Activated CD8-positive, alpha-beta T cell treated with anti-CD3 and anti-CD28 coated beads, Interleukin-2, amount 10 ng/mL, durations not matched to agents 7 days and 5 days (primary cell): ENCODE data around the gene GNG14. TPM values are rescaled to one million over a fixed set of nuclear protein-coding genes. Genes with fewer than 3 reads are reported as not detected.
"Not testable (repeated sequence)": the region's sequence is repeated elsewhere in the genome, so short reads cannot be mapped to it uniquely, and the experiment has no call there.

ENCODE experiments used
- ATAC-seq: fragments of 150-1000 bp; cut with Tn5 transposase; one replicate; pipeline ENCODE4 v1.10.0; 2021; ENCODE audit warnings: moderate library complexity
- CTCF ChIA-PET: fragments of 350-600 bp; sonication (Branson Sonifier 250); formaldehyde crosslinking; loops from one replicate; lab custom pipeline; 2021; ENCODE audit warnings: antibody characterized with exemption; lab: Charles Lee
- POLR2A ChIA-PET: fragments of 350-600 bp; sonication (Branson Sonifier 250); formaldehyde crosslinking; loops from one replicate; lab custom pipeline; 2021; ENCODE audit warnings: antibody characterized with exemption; lab: Charles Lee
- DNase-seq: peaks from one replicate; pipeline ENCODE4 v3.0.0-alpha.2; 2020
- H3K27ac Mint-ChIP-seq: one replicate; pipeline ENCODE4 v1.8.0; 2021; ENCODE audit warnings: mild to moderate bottlenecking, mixed read lengths
- H3K27me3 Mint-ChIP-seq: one replicate; pipeline ENCODE4 v1.8.0; 2021; ENCODE audit warnings: low read depth, mixed read lengths
- H3K36me3 Mint-ChIP-seq: one replicate; pipeline ENCODE4 v1.8.0; 2021; ENCODE audit warnings: low read depth, mixed read lengths
- H3K4me1 Mint-ChIP-seq: one replicate; pipeline ENCODE4 v1.8.0; 2021; ENCODE audit warnings: low read depth, mixed read lengths
- H3K4me3 Mint-ChIP-seq: one replicate; pipeline ENCODE4 v1.8.0; 2021; ENCODE audit warnings: mild to moderate bottlenecking, mixed read lengths
- H3K9me3 Mint-ChIP-seq: one replicate; pipeline ENCODE4 v1.8.0; 2022; ENCODE audit warnings: mixed read lengths; ENCODE audit not compliant: insufficient read depth
- total RNA-seq, 2 experiments: library from RNA; stranded (reverse); gene quantifications; one replicate each; pipeline ENCODE4 v1.2.3, GENCODE V29; 2021

The GNG14 gene
- total RNA-seq, 2 experiments from 2014 or later: not detected

DNA sequence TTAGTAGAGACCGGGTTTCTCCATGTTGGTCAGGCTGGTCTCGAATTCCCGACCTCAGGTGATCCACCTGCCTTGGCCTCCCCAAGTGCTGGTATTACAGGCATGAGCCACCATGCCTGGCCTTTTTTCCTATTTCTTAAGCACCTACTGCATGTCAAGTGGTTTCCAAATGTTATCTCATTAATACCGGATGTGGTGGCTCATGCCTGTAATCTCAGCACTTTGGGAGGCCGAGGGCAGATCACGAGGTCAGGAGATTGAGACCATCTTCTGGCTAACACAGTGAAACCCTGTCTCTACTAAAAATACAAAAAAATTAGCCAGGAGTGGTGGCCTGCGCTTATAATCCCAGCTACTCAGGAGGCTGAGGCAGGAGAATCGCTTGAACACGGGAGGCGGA lies 37.8 kb downstream of the GNG14 start:
- Mint-ChIP-seq H3K4me1 (peaks cover 24% of the 10 kb centered on the region), H3K36me3 (peaks cover 47% of the 10 kb centered on the region)
- H3K9me3 Mint-ChIP-seq, H3K4me3 Mint-ChIP-seq, ATAC-seq, DNase-seq, H3K27ac Mint-ChIP-seq, H3K27me3 Mint-ChIP-seq: not testable (repeated sequence)
- ChIA-PET CTCF (interaction anchor here (9.2 kb wide), 1 partner anchor 8 kb away, joined by 85 read pairs; the partner anchor contains the start of gene TRIR), POLR2A (interaction anchor here (1.0 to 1.5 kb wide), 2 partner anchors 9 to 44 kb away, joined by 3 to 4 read pairs; partner anchors contain the start of genes DHPS and TRIR)

DNA sequence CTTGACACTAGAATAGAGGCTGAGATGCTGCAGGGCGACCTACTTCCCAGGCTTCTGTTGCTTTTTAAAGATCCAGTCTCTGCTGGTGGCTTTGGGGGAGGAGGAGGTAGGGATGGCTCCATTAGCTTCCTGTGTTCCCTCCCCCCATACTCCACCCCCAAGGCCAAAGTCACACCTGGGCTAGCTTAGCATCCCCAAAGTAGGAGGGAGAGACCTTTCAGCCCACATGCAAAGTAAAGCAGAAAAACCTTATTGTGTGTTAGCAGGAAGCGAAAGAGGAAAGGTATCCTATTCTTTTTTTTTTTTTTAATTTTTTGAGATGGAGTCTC lies 39.2 kb downstream of the GNG14 start:
- ATAC-seq: no peak
- peaks cover 25% of the 10 kb centered on the region for H3K4me1 Mint-ChIP-seq
- no peaks in the 10 kb centered on the region for H3K27me3 Mint-ChIP-seq
- peak overlapping the region; percentile 63 for H3K27ac Mint-ChIP-seq
- POLR2A ChIA-PET: interaction anchor here (0.6 to 1.5 kb wide), 2 partner anchors 45 to 64 kb away, joined by 3 read pairs; partner anchors contain the start of genes DHPS and JUNB
- CTCF ChIA-PET: interaction anchor here (1.2 to 1.8 kb wide), 2 partner anchors 69 to 121 kb away, joined by 3 to 7 read pairs; no protein-coding TSS in a partner anchor
- H3K36me3 Mint-ChIP-seq: peaks cover 43% of the 10 kb centered on the region
- H3K9me3 Mint-ChIP-seq: no peaks in the 10 kb centered on the region
- DNase-seq: no peak
- H3K4me3 Mint-ChIP-seq: no peak overlapping the region

DNA sequence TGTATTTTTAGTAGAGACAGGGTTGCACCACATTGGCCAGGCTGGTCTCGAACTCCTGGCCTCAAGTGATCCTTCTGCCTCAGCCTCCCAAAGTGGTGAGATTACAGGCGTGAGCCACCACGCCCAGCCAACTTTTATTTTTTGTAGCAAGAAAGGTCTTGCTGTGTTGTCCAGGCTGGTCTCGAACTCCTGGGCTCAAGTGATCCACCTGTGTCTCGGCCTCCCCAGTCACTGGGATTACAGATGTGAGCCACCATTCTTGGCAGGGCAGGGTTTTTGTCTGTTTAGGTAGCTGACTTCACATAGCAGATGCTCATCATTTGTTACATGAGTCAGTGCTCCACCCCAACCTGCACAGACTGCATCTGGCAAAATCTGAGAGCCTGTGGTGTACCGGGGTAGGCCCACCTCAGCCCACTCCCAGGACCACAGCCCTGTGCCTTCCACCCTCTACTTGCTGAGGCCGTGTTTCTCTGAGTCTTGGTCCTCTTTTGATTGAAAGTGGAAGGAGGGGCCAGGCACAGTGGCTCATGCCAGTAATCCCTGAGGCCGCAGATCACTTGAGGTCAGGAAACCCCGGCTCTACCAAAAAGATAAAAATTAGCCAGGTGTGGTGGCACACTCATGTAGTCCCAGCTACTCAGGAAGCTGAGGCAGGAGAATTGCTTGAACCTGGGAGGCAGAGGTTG lies 40.1 kb downstream of the GNG14 start:
- CTCF ChIA-PET: interaction anchor here (1.0 to 1.8 kb wide), 2 partner anchors 46 to 68 kb away, joined by 3 to 7 read pairs; no protein-coding TSS in a partner anchor
- no peaks in the 10 kb centered on the region for H3K9me3 Mint-ChIP-seq
- no peak overlapping the region for H3K4me3 Mint-ChIP-seq
- H3K27me3 Mint-ChIP-seq: no peaks in the 10 kb centered on the region
- peaks cover 49% of the 10 kb centered on the region for H3K36me3 Mint-ChIP-seq
- DNase-seq (no peak), ATAC-seq (no peak)
- no peak overlapping the region for H3K27ac Mint-ChIP-seq
- POLR2A ChIA-PET: no interaction called here
- H3K4me1 Mint-ChIP-seq: peaks cover 32% of the 10 kb centered on the region

DNA sequence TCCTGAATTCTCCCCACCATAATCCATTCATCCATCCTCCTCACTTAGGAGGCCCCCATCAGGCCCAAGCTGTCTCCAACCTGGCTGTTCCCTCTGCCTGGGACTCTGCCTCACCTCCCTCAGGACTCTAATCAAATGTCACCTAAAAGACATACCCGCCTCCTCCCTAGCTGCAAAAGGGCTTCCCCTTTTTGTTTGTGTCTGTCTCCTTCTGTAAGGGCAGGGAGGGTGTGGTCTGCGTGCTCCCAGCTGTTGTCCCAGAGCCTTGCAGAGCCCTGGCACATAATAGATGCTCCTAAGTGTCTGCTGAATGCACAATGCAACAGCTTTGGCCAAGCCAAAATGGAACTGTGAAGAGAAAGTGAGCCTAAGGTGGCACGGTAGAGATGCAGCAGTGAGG lies 42.3 kb downstream of the GNG14 start:
- DNase-seq: no peak
- POLR2A ChIA-PET: no interaction called here
- Mint-ChIP-seq H3K27ac (no peak overlapping the region), H3K4me3 (no peak overlapping the region), H3K9me3 (no peaks in the 10 kb centered on the region), H3K4me1 (peaks cover 32% of the 10 kb centered on the region), H3K36me3 (peaks cover 51% of the 10 kb centered on the region), H3K27me3 (no peaks in the 10 kb centered on the region)
- CTCF ChIA-PET: no interaction called here
- no peak for ATAC-seq

DNA sequence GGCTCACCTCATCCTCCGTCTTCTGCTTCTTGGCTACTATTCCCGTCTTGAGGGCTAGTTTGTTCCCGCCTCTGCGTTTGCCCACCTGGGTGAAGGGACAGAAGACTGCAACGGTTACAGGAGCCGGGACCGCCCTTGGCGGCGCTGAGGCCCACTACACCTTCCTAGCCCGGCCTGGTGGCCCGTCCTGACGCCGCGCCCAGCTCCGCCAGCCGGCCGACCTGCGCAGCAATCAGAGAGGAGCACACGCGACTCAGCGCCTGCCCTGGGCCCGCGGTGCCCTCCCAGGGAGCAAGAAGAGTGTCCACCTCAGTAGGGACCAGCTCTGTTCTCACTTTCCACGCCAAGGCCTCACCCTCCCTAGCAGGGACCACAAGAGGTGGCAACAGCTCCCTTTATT lies 43.5 kb downstream of the GNG14 start:
- Mint-ChIP-seq H3K27ac (no peak overlapping the region), H3K27me3 (no peaks in the 10 kb centered on the region), H3K36me3 (peaks cover 50% of the 10 kb centered on the region), H3K4me1 (peaks cover 36% of the 10 kb centered on the region), H3K9me3 (no peaks in the 10 kb centered on the region), H3K4me3 (no peak overlapping the region)
- CTCF ChIA-PET: interaction anchor here (0.5 to 4.3 kb wide), 4 partner anchors 10 to 116 kb away, joined by 4 to 85 read pairs (median 5); partner anchors contain the start of gene TNPO2
- DNase-seq (no peak), ATAC-seq (no peak)
- POLR2A ChIA-PET: interaction anchor here (0.7 to 9.0 kb wide), 2 partner anchors 9 to 44 kb away, joined by 3 to 109 read pairs; partner anchors contain the start of genes HOOK2 and TNPO2

DNA sequence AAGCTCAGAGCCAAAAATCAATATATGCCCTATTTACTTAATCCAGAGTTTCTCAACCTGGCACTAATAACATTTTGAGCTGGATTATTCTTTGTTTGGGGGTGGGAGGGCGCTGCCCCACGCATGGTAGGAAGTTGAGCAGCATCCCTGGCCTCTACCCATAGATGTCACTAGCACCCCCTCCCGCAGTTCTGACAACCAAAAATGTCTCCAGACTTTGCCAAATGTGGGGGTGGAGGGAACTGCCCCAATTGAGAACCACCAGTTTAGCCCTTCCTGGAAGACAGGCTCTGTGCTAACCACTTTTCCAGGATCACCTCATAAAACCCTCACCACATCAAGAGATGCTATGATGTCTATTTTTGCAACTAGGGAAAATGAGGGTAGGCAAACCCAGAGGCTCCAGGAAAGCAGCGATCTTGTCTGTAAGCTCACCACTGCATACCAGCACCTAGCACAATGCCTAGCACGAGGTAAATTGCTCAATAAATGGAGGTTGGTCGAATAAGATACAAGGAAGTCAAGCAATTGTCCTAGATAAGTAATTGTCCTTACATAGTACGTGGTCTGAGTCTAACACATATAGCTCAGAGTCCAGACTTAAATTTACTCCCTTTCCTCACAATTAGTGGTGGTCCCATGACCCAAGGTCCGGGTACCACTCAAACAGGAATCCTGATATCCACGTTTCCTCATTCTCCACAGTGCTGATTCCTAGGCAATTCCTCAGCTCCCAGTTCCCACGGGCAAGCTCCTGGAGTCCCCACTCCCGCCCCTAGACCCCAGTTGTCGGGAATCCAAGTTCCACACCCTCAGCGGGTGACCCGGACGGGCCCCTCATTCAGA lies 45.8 kb downstream of the GNG14 start:
- H3K4me3 Mint-ChIP-seq: peak overlapping the region; percentile 93
- peak overlapping the region; percentile 97 for H3K27ac Mint-ChIP-seq
- no peaks in the 10 kb centered on the region for H3K27me3 Mint-ChIP-seq
- no peak for ATAC-seq
- peaks cover 52% of the 10 kb centered on the region for H3K4me1 Mint-ChIP-seq
- POLR2A ChIA-PET: interaction anchor here (0.6 to 9.0 kb wide), 18 partner anchors 8 to 147 kb away, joined by 3 to 109 read pairs (median 5); partner anchors contain the start of genes BEST2, DHPS, FBXW9 and JUNB
- no peaks in the 10 kb centered on the region for H3K9me3 Mint-ChIP-seq
- CTCF ChIA-PET: interaction anchor here (0.6 to 11.4 kb wide), 22 partner anchors 13 to 642 kb away, joined by 3 to 204 read pairs (median 4); partner anchors contain the start of genes BEST2, DHPS, FBXW9 and JUNB
- peak; percentile 74 for DNase-seq
- H3K36me3 Mint-ChIP-seq: peaks cover 40% of the 10 kb centered on the region

DNA sequence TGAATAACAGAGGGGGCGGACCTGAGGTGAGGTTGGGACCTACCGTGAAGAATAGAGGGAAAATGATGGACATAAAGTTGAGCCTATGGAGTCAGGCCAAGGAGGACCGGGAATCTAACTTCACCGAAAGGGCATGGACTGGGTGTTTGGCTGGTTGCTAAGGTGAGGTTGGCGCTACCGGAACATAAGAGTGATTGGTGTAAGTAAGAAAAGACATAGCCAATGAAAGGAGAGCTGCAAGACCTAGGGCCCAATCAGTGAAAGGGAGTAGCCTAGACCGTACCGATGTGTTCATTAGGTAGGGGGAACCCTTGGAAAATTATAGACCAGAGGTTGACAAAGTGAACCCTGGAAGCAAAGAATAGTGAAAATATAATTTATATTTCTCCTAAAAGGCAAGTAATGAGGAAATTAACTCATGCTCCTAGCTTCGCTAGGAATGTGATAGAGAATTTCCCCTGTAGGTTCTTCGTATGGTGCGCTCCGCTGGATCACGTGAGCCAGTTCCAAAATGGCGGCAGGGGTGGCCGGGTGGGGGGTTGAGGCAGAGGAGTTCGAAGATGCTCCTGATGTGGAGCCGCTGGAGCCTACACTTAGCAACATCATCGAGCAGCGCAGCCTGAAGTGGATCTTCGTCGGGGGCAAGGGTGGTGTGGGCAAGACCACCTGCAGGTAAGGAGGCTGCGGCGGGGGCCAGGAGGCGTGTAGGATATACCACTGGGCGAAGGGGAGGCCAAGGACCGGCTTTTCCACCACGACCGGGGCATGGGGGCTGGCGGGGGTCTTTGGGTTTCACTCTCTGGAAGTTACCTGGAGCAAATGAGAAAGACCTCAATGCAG lies 49.4 kb downstream of the GNG14 start, which contains the start of gene GET3:
TSS of gene GET3 (plus strand) at position 503 of the 840 bp plus-strand sequence. CDS start at position 512, 9 bp downstream.
- POLR2A ChIA-PET: interaction anchor here (0.8 to 9.0 kb wide), 8 partner anchors 10 to 153 kb away, joined by 3 to 109 read pairs (median 4); partner anchors contain the start of genes GCDH and TNPO2
- DNase-seq (peak; percentile 89), ATAC-seq (peak; percentile 85)
- CTCF ChIA-PET: interaction anchor here (0.8 to 11.4 kb wide), 7 partner anchors 9 to 110 kb away, joined by 3 to 204 read pairs (median 4); no protein-coding TSS in a partner anchor
- Mint-ChIP-seq H3K9me3 (no peaks in the 10 kb centered on the region), H3K4me3 (peak within 1 kb of the TSS; percentile 100), H3K36me3 (peaks cover 28% of the 10 kb centered on the region), H3K4me1 (peaks cover 43% of the 10 kb centered on the region), H3K27me3 (no peaks in the 10 kb centered on the region), H3K27ac (peak within 1 kb of the TSS; percentile 98)

DNA sequence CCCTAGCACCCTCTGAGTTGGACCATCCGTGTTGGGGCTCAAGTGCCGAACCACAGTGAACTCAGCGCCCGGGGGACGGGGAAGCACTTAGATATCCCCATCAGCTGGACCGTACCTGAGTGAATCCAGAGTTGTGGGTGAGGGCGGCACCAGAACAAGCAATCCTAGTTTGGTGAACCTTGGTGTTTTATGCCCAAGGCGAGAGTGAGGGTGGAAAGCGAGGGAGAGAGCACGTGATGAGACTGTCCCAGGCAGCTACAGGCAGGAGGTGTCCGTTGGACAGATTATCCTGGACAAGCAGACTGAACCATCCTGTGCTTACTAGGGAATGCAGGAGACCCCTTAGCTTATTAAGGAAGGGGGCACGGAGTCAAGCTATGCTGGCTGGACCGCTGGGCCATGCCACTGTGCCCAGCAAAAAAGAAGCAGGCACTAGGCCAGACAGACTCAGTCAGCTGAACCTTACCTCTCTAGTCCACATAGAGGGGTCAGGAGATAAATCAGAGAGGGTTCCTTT lies 50.1 kb downstream of the GNG14 start:
- Mint-ChIP-seq H3K4me3 (peak overlapping the region; percentile 100), H3K27me3 (no peaks in the 10 kb centered on the region), H3K27ac (peak overlapping the region; percentile 98), H3K9me3 (no peaks in the 10 kb centered on the region), H3K4me1 (peaks cover 39% of the 10 kb centered on the region), H3K36me3 (peaks cover 26% of the 10 kb centered on the region)
- ATAC-seq: no peak
- ChIA-PET POLR2A (interaction anchor here (1.0 to 9.0 kb wide), 6 partner anchors 15 to 77 kb away, joined by 3 to 109 read pairs (median 4); partner anchors contain the start of gene TNPO2), CTCF (interaction anchor here (1.8 to 11.4 kb wide), 3 partner anchors 23 to 110 kb away, joined by 5 to 204 read pairs (median 8); no protein-coding TSS in a partner anchor)
- DNase-seq: no peak
